ES-I3 (cell line): ENCODE data around the gene CTCF.

Source experiments
- H3K36me3 ChIP-seq: 2 replicates; pipeline ENCODE4 v1.6.1; 2013; ENCODE audit warnings: mild to moderate bottlenecking, low read length, control low read depth, moderate library complexity; ENCODE audit not compliant: insufficient read depth
- H3K4me1 ChIP-seq: 2 replicates; pipeline ENCODE4 v1.6.1; 2013; ENCODE audit warnings: mild to moderate bottlenecking, control low read depth, low read length; ENCODE audit not compliant: insufficient read depth
- H3K9ac ChIP-seq: 2 replicates; pipeline ENCODE4 v1.6.1; 2013; ENCODE audit warnings: low read depth, mild to moderate bottlenecking, low read length, moderate library complexity
- H3K9me3 ChIP-seq: 2 replicates; pipeline ENCODE4 v1.6.1; 2013; ENCODE audit warnings: mild to moderate bottlenecking, low read length, moderate library complexity; ENCODE audit not compliant: control insufficient read depth, insufficient read depth

Gene CTCF

GRCh38 chr16:67565470-67566100 lies 3.3 kb downstream of the CTCF start:
- Histone ChIP-seq H3K9me3 (no peaks in the 10 kb centered on the region), H3K9ac (no peak overlapping the region), H3K4me1 (0 out of 2 replicates have a peak, but pooled peaks cover 4% of the 10 kb centered on the region), H3K36me3 (no peaks in the 10 kb centered on the region)

GRCh38 chr16:67571464-67571863 lies 9.1 kb downstream of the CTCF start:
- Histone ChIP-seq H3K36me3 (peaks cover 7% of the 10 kb centered on the region; the same call in 1 of the 2 replicates), H3K9ac (no peak overlapping the region), H3K9me3 (no peaks in the 10 kb centered on the region), H3K4me1 (no peaks in the 10 kb centered on the region)

- no peaks in the 10 kb centered on the region for H3K9me3 ChIP-seq
- H3K9ac ChIP-seq: no peak overlapping the region
- H3K4me1 ChIP-seq: no peaks in the 10 kb centered on the region
- peaks cover 7% of the 10 kb centered on the region; the same call in 1 of the 2 replicates for H3K36me3 ChIP-seq
These were observed 9.7 kb downstream of the CTCF start for GRCh38 chr16:67571981-67572431.

GRCh38 chr16:67579686-67580085 lies 17.4 kb downstream of the CTCF start:
- Histone ChIP-seq H3K36me3 (0 out of 2 replicates have a peak, but pooled peaks cover 2% of the 10 kb centered on the region), H3K4me1 (no peaks in the 10 kb centered on the region)

GRCh38 chr16:67580202-67580601 lies 17.9 kb downstream of the CTCF start:
- H3K4me1 ChIP-seq: no peaks in the 10 kb centered on the region
- no peaks in the 10 kb centered on the region for H3K9me3 ChIP-seq
- H3K36me3 ChIP-seq: 0 out of 2 replicates have a peak, but pooled peaks cover 2% of the 10 kb centered on the region
- no peak overlapping the region for H3K9ac ChIP-seq

More at GRCh38 chr16:67579686-67580085, 17.4 kb downstream of the CTCF start:
- Histone ChIP-seq H3K9ac (no peak overlapping the region), H3K9me3 (no peaks in the 10 kb centered on the region)

GRCh38 chr16:67593288-67593687 lies 31.0 kb downstream of the CTCF start:
- Histone ChIP-seq H3K9me3 (no peaks in the 10 kb centered on the region), H3K36me3 (0 out of 2 replicates have a peak, but pooled peaks cover under 1% of the 10 kb centered on the region), H3K4me1 (peaks cover 26% of the 10 kb centered on the region), H3K9ac (no peak overlapping the region)

GRCh38 chr16:67593701-67594100 lies 31.4 kb downstream of the CTCF start:
- Histone ChIP-seq H3K9me3 (no peaks in the 10 kb centered on the region), H3K4me1 (peaks cover 26% of the 10 kb centered on the region), H3K9ac (no peak overlapping the region), H3K36me3 (no peaks in the 10 kb centered on the region)

- H3K9ac ChIP-seq: no peak overlapping the region
- H3K36me3 ChIP-seq: no peaks in the 10 kb centered on the region
- peaks cover 26% of the 10 kb centered on the region for H3K4me1 ChIP-seq
- H3K9me3 ChIP-seq: no peaks in the 10 kb centered on the region
These were observed 32.1 kb downstream of the CTCF start for GRCh38 chr16:67594256-67594915.

- Histone ChIP-seq H3K9ac (no peak overlapping the region), H3K4me1 (peaks cover 26% of the 10 kb centered on the region), H3K9me3 (no peaks in the 10 kb centered on the region), H3K36me3 (no peaks in the 10 kb centered on the region)
These were observed 32.6 kb downstream of the CTCF start for GRCh38 chr16:67594956-67595355.

- Histone ChIP-seq H3K9ac (no peak overlapping the region), H3K4me1 (peaks cover 26% of the 10 kb centered on the region), H3K9me3 (no peaks in the 10 kb centered on the region), H3K36me3 (no peaks in the 10 kb centered on the region)
These were observed 36.2 kb downstream of the CTCF start for GRCh38 chr16:67598527-67598926.

GRCh38 chr16:67605641-67606040 lies 43.3 kb downstream of the CTCF start:
- H3K36me3 ChIP-seq: no peaks in the 10 kb centered on the region
- H3K9ac ChIP-seq: no peak overlapping the region
- peaks cover 5% of the 10 kb centered on the region; the same call in 1 of the 2 replicates for H3K4me1 ChIP-seq
- no peaks in the 10 kb centered on the region for H3K9me3 ChIP-seq

- H3K4me1 ChIP-seq: no peaks in the 10 kb centered on the region
- H3K9ac ChIP-seq: no peak overlapping the region
- H3K36me3 ChIP-seq: 0 out of 2 replicates have a peak, but pooled peaks cover 6% of the 10 kb centered on the region
- no peaks in the 10 kb centered on the region for H3K9me3 ChIP-seq
These were observed 44.3 kb downstream of the CTCF start for GRCh38 chr16:67606632-67607031.

GRCh38 chr16:67608364-67608763 lies 46.0 kb downstream of the CTCF start:
- no peak overlapping the region for H3K9ac ChIP-seq
- 0 out of 2 replicates have a peak, but pooled peaks cover 6% of the 10 kb centered on the region for H3K36me3 ChIP-seq
- H3K9me3 ChIP-seq: no peaks in the 10 kb centered on the region
- no peaks in the 10 kb centered on the region for H3K4me1 ChIP-seq

- peaks cover 14% of the 10 kb centered on the region for H3K36me3 ChIP-seq
- H3K9ac ChIP-seq: no peak overlapping the region
- no peaks in the 10 kb centered on the region for H3K4me1 ChIP-seq
- H3K9me3 ChIP-seq: no peaks in the 10 kb centered on the region
These were observed 51.5 kb downstream of the CTCF start for GRCh38 chr16:67613808-67614207.

- Histone ChIP-seq H3K4me1 (no peaks in the 10 kb centered on the region), H3K36me3 (peaks cover 26% of the 10 kb centered on the region), H3K9me3 (no peaks in the 10 kb centered on the region), H3K9ac (no peak overlapping the region)
These were observed 65.9 kb downstream of the CTCF start for GRCh38 chr16:67628216-67628615.
